ENCODE data around the gene PROSER3. TPM values are rescaled to one million over a fixed set of nuclear protein-coding genes. Genes with fewer than 3 reads are reported as not detected.

The PROSER3 gene
- 13.9 TPM for polyA plus RNA-seq (ENCODE audit: insufficient read length)

- DNase-seq (ENCODE audit: low read depth), result peak; percentile 100
Measured at GRCh38 chr19:35757749-35758608, at the start of gene PROSER3. Gene PROSER3, plus strand, starts transcription at chr19:35758176. Its CDS starts 40 bp downstream, at chr19:35758216.

GRCh38 chr19:35708391-35708790, 49.6 kb upstream of the PROSER3 start:
- no peak for DNase-seq (ENCODE audit: low read depth)

GRCh38 chr19:35710784-35711723, 46.9 kb upstream of the PROSER3 start:
- no peak for DNase-seq (ENCODE audit: low read depth)

GRCh38 chr19:35712567-35713505, 45.1 kb upstream of the PROSER3 start:
- DNase-seq (ENCODE audit: low read depth), result no peak

- no peak for DNase-seq (ENCODE audit: low read depth)
Measured at GRCh38 chr19:35713506-35713850, 44.5 kb upstream of the PROSER3 start.

- DNase-seq (ENCODE audit: low read depth), result no peak
Measured at GRCh38 chr19:35713904-35714495, 44.0 kb upstream of the PROSER3 start.

GRCh38 chr19:35714601-35715354, 43.2 kb upstream of the PROSER3 start:
- DNase-seq (ENCODE audit: low read depth), result no peak

- DNase-seq (ENCODE audit: low read depth), result no peak
Measured at GRCh38 chr19:35715355-35715809, 42.6 kb upstream of the PROSER3 start.

- peak; percentile 11 for DNase-seq (ENCODE audit: low read depth)
Measured at GRCh38 chr19:35715981-35716800, 41.8 kb upstream of the PROSER3 start.

- peak; percentile 90 for DNase-seq (ENCODE audit: low read depth)
Measured at GRCh38 chr19:35716801-35717664, 40.9 kb upstream of the PROSER3 start.

GRCh38 chr19:35717665-35718344, 40.2 kb upstream of the PROSER3 start, which contains the start of gene KMT2B:
Gene KMT2B, plus strand, starts transcription at chr19:35718003. Its CDS starts 16 bp downstream, at chr19:35718019.
- no peak for DNase-seq (ENCODE audit: low read depth)

GRCh38 chr19:35718345-35719041, 39.5 kb upstream of the PROSER3 start:
- DNase-seq (ENCODE audit: low read depth), result no peak

- DNase-seq (ENCODE audit: low read depth), result no peak
Measured at GRCh38 chr19:35719402-35720162, 38.4 kb upstream of the PROSER3 start.

- DNase-seq (ENCODE audit: low read depth), result no peak
Measured at GRCh38 chr19:35720163-35720524, 37.8 kb upstream of the PROSER3 start.

- no peak for DNase-seq (ENCODE audit: low read depth)
Measured at GRCh38 chr19:35720648-35721047, 37.3 kb upstream of the PROSER3 start.

GRCh38 chr19:35721374-35721773, 36.6 kb upstream of the PROSER3 start:
- no peak for DNase-seq (ENCODE audit: low read depth)

Measured in forelimb muscle (tissue), 1 donor.